ENCODE results near the gene TMEM30B. TPM values are rescaled to one million over a fixed set of nuclear protein-coding genes. Genes with fewer than 3 reads are reported as not detected.

TMEM30B gene
- total RNA-seq, 2 donors from 2014 or later = 2.0 to 3.7 TPM

GRCh38 chr14:61296719-61297502, 15.8 kb upstream of the TMEM30B start:
- no peak overlapping the region for H3K27ac ChIP-seq
- H3K9me3 ChIP-seq = no peaks in the 10 kb centered on the region
- no peak overlapping the region for H3K4me3 ChIP-seq
- H3K36me3 ChIP-seq = no peaks in the 10 kb centered on the region
- H3K27me3 ChIP-seq = no peaks in the 10 kb centered on the region
- DNase-seq (ENCODE audit: low spot score) = no peak
- TF ChIP-seq CTCF (IDR thresholded peaks at IDR 0.05) = peak; percentile 32 to 73
- H3K4me1 ChIP-seq = peaks cover 0 to 4% of the 10 kb centered on the region in 2 donors

- H3K4me3 ChIP-seq = no peak overlapping the region
- no peak for DNase-seq (ENCODE audit: low spot score)
- TF ChIP-seq CTCF (IDR thresholded peaks at IDR 0.05) = no peak
- no peaks in the 10 kb centered on the region for H3K9me3 ChIP-seq
- H3K36me3 ChIP-seq = no peaks in the 10 kb centered on the region
- peaks cover 0 to 4% of the 10 kb centered on the region in 2 donors for H3K4me1 ChIP-seq
- H3K27me3 ChIP-seq = no peaks in the 10 kb centered on the region
- H3K27ac ChIP-seq = no peak overlapping the region
Observed at GRCh38 chr14:61296151-61296550, 15.0 kb upstream of the TMEM30B start.

GRCh38 chr14:61290701-61291100, 9.6 kb upstream of the TMEM30B start:
- no peak overlapping the region for H3K27ac ChIP-seq
- DNase-seq (ENCODE audit: low spot score) = no peak
- H3K9me3 ChIP-seq = no peaks in the 10 kb centered on the region
- H3K36me3 ChIP-seq = no peaks in the 10 kb centered on the region
- no peaks in the 10 kb centered on the region for H3K27me3 ChIP-seq
- no peak overlapping the region for H3K4me3 ChIP-seq
- H3K4me1 ChIP-seq = no peaks in the 10 kb centered on the region
- TF ChIP-seq CTCF (IDR thresholded peaks at IDR 0.05) = no peak

- Histone ChIP-seq H3K9me3 (no peaks in the 10 kb centered on the region), H3K27ac (no peak overlapping the region), H3K4me3 (no peak overlapping the region), H3K4me1 (no peaks in the 10 kb centered on the region), H3K36me3 (no peaks in the 10 kb centered on the region), H3K27me3 (no peaks in the 10 kb centered on the region)
- TF ChIP-seq CTCF (IDR thresholded peaks at IDR 0.05) = no peak
- no peak for DNase-seq (ENCODE audit: low spot score)
Observed at GRCh38 chr14:61288720-61289119, 7.6 kb upstream of the TMEM30B start.

- no peak for TF ChIP-seq CTCF (IDR thresholded peaks at IDR 0.05)
- no peaks in the 10 kb centered on the region for H3K36me3 ChIP-seq
- H3K4me1 ChIP-seq = no peaks in the 10 kb centered on the region
- no peak overlapping the region for H3K27ac ChIP-seq
- H3K9me3 ChIP-seq = no peaks in the 10 kb centered on the region
- no peaks in the 10 kb centered on the region for H3K27me3 ChIP-seq
- H3K4me3 ChIP-seq = no peak overlapping the region
- DNase-seq (ENCODE audit: low spot score) = no peak
Observed at GRCh38 chr14:61288228-61288627, 7.1 kb upstream of the TMEM30B start.

GRCh38 chr14:61287196-61287595, 6.1 kb upstream of the TMEM30B start:
- Histone ChIP-seq H3K4me3 (no peak overlapping the region), H3K4me1 (no peaks in the 10 kb centered on the region), H3K27ac (no peak overlapping the region), H3K27me3 (no peaks in the 10 kb centered on the region), H3K9me3 (no peaks in the 10 kb centered on the region), H3K36me3 (no peaks in the 10 kb centered on the region)
- no peak for TF ChIP-seq CTCF (IDR thresholded peaks at IDR 0.05)
- DNase-seq (ENCODE audit: low spot score) = no peak
